Activated CD8-positive, alpha-beta T cell treated with anti-CD3 and anti-CD28 coated beads for 36 hours (primary cell): ENCODE results near the gene USP24. TPM values are rescaled to one million over a fixed set of nuclear protein-coding genes. Genes with fewer than 3 reads are reported as not detected.

Experiments
- ATAC-seq: fragments of 200-7000 bp; cut with Tn5 transposase; one replicate; pipeline ENCODE4 v1.10.0; 2021; ENCODE audit warnings: mild to moderate bottlenecking, moderate library complexity
- CTCF ChIA-PET: fragments of 350-600 bp; sonication (Branson Sonifier 250); formaldehyde crosslinking; loops from one replicate; lab custom pipeline; 2021; ENCODE audit warnings: antibody characterized with exemption; lab: Charles Lee
- POLR2A ChIA-PET: fragments of 350-600 bp; sonication (Branson Sonifier 250); formaldehyde crosslinking; loops from one replicate; lab custom pipeline; 2021; ENCODE audit warnings: antibody characterized with exemption; lab: Charles Lee
- DNase-seq: peaks from one replicate; pipeline ENCODE4 v3.0.0-alpha.2; 2020
- H3K27ac Mint-ChIP-seq: one replicate; pipeline ENCODE4 v1.8.0; 2021; ENCODE audit warnings: mild to moderate bottlenecking, mixed read lengths
- H3K27me3 Mint-ChIP-seq: one replicate; pipeline ENCODE4 v1.8.0; 2021; ENCODE audit warnings: mixed read lengths
- H3K36me3 Mint-ChIP-seq: one replicate; pipeline ENCODE4 v1.8.0; 2021; ENCODE audit warnings: low read depth, mixed read lengths
- H3K4me1 Mint-ChIP-seq: one replicate; pipeline ENCODE4 v1.8.0; 2021; ENCODE audit warnings: low read depth, mixed read lengths
- H3K4me3 Mint-ChIP-seq: one replicate; pipeline ENCODE4 v1.8.0; 2021; ENCODE audit warnings: mild to moderate bottlenecking, moderate library complexity, mixed read lengths
- H3K9me3 Mint-ChIP-seq: one replicate; pipeline ENCODE4 v1.8.0; 2021; ENCODE audit warnings: mixed read lengths
- intact Hi-C: fragments of 100-400 bp; cut with micrococcal nuclease; formaldehyde crosslinking; loops from one replicate; pipeline ENCODE4 v1.10.0; 2022
- total RNA-seq, 2 experiments: library from RNA; stranded (reverse); gene quantifications; one replicate each; pipeline ENCODE4 v1.2.3, GENCODE V29; 2021
- TF ChIP-seq, protein P1 (sequence below): fragments of 200-600 bp; IDR thresholded peaks from one replicate; pipeline ENCODE4 v1.8.0; 2022; ENCODE audit warnings: antibody characterized with exemption, mild to moderate bottlenecking

The USP24 gene
- total RNA-seq, 2 experiments from 2014 or later = 39.4 to 47.0 TPM

DNA sequence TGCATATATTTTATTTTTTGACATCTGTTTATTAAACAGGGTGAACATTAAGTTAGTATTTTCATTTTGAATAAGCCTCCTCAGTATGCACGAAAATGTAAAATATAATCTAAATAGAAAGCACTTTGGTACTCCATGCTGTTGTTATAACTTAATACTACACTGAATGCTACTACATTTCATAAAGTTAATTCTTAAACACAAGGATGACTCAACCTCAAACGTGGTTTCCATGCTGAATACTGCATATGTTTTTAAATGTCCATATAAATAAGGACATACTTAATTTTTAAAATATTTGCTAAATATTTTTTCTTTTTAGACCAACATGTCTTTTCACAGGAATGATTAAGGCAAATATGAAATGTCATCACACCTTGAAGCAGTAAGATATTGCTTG, 83.9 kb downstream of the USP24 start:
- DNase-seq = no peak
- Mint-ChIP-seq H3K4me3 (no peak overlapping the region), H3K36me3 (peaks cover 57% of the 10 kb centered on the region), H3K27me3 (no peaks in the 10 kb centered on the region), H3K4me1 (peaks cover 30% of the 10 kb centered on the region), H3K27ac (no peak overlapping the region), H3K9me3 (no peaks in the 10 kb centered on the region)
- no peak for ATAC-seq
- ChIA-PET POLR2A (interaction anchor here (0.8 kb wide), 1 partner anchor 915 kb away, joined by 3 read pairs; no protein-coding TSS in a partner anchor), CTCF (interaction anchor here (1.2 to 1.8 kb wide), 3 partner anchors 13 to 147 kb away, joined by 3 to 4 read pairs (median 4); no protein-coding TSS in a partner anchor)
- intact Hi-C loops = no loop called here
- TF ChIP-seq, protein P1, sequence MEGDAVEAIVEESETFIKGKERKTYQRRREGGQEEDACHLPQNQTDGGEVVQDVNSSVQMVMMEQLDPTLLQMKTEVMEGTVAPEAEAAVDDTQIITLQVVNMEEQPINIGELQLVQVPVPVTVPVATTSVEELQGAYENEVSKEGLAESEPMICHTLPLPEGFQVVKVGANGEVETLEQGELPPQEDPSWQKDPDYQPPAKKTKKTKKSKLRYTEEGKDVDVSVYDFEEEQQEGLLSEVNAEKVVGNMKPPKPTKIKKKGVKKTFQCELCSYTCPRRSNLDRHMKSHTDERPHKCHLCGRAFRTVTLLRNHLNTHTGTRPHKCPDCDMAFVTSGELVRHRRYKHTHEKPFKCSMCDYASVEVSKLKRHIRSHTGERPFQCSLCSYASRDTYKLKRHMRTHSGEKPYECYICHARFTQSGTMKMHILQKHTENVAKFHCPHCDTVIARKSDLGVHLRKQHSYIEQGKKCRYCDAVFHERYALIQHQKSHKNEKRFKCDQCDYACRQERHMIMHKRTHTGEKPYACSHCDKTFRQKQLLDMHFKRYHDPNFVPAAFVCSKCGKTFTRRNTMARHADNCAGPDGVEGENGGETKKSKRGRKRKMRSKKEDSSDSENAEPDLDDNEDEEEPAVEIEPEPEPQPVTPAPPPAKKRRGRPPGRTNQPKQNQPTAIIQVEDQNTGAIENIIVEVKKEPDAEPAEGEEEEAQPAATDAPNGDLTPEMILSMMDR = no peak

GRCh38 chr1:55129194-55129728, 85.9 kb downstream of the USP24 start:
- POLR2A ChIA-PET = no interaction called here
- no peak overlapping the region for H3K4me3 Mint-ChIP-seq
- ATAC-seq = no peak

DNA sequence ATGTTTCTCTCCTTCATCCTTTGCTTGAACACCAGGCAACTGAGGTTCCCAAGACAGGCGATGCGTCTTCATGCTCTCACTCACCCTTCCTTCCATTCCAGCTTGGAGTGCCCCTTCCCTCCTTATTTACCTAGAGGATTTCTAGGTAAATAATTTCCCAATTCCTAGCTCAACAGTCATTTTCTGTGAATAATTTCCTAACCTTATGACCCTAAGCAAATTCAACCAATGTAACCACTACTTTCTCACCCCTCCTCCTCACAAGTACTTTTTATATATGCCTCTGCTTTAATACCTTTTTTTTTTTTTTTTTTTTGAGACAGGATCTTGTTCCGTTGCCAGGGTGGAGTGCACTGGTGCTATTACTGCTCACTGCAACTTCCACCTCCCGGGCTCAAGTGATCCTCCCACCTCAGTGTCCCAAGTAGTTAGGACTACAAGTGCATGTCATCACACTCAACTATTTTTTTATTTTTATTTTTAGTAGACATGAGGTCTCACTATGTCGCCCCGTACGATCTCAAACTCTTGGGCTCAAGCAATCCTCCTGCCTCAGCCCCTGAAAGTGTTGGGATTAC, 86.7 kb downstream of the USP24 start:
- ATAC-seq = peak; percentile 29
- Mint-ChIP-seq H3K36me3 (peaks cover 59% of the 10 kb centered on the region), H3K4me1 (peaks cover 35% of the 10 kb centered on the region), H3K4me3 (peak overlapping the region; percentile 5), H3K9me3 (no peaks in the 10 kb centered on the region), H3K27ac (peak overlapping the region; percentile 85), H3K27me3 (no peaks in the 10 kb centered on the region)
- POLR2A ChIA-PET = no interaction called here
- TF ChIP-seq, protein P1 = no peak
- intact Hi-C loops = no loop called here
- CTCF ChIA-PET = interaction anchor here (0.8 to 1.6 kb wide), 5 partner anchors 8 to 149 kb away, joined by 3 to 8 read pairs (median 4); no protein-coding TSS in a partner anchor
- peak; percentile 12 for DNase-seq

More at GRCh38 chr1:55129194-55129728, 85.9 kb downstream of the USP24 start:
- H3K9me3 Mint-ChIP-seq = no peaks in the 10 kb centered on the region
- DNase-seq = no peak
- H3K27me3 Mint-ChIP-seq = no peaks in the 10 kb centered on the region
- intact Hi-C loops = no loop called here
- CTCF ChIA-PET = interaction anchor here (1.6 to 1.7 kb wide), 2 partner anchors 11 to 149 kb away, joined by 3 to 6 read pairs; no protein-coding TSS in a partner anchor
- TF ChIP-seq, protein P1 = no peak
- H3K27ac Mint-ChIP-seq = no peak overlapping the region
- H3K4me1 Mint-ChIP-seq = peaks cover 35% of the 10 kb centered on the region
- peaks cover 61% of the 10 kb centered on the region for H3K36me3 Mint-ChIP-seq

DNA sequence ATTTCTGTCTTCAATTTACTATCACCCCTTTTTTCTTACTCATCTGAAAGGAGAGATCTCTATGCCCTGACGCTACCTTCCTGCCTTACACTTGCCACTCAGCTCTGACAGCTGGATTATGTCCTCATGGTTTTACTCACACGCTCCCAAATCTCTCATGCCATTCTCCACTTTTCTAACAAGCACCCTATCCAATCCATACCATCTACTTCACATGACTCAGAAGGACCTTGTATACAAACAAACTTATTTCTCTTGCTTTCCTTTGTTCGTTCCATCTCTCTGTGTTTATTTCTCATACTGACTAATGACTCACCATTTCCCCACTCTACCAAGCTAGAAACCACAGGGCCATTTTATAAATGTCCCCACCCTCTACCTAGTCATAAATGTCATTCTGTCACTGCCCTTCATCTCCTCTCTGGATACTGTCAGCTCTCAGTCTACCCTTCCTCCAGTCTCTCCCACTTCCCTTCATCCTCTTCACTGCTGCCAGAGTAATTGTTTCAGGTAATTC, 87.3 kb downstream of the USP24 start:
- CTCF ChIA-PET = interaction anchor here (0.8 to 1.6 kb wide), 6 partner anchors 9 to 150 kb away, joined by 3 to 8 read pairs (median 4); no protein-coding TSS in a partner anchor
- DNase-seq (peak; percentile 56), ATAC-seq (peak; percentile 93)
- Mint-ChIP-seq H3K4me3 (peak overlapping the region; percentile 5), H3K36me3 (peaks cover 63% of the 10 kb centered on the region), H3K27me3 (no peaks in the 10 kb centered on the region), H3K4me1 (peaks cover 35% of the 10 kb centered on the region), H3K9me3 (no peaks in the 10 kb centered on the region), H3K27ac (peak overlapping the region; percentile 85)
- TF ChIP-seq, protein P1 = no peak
- intact Hi-C loops = no loop called here
- POLR2A ChIA-PET = no interaction called here

- intact Hi-C loops = no loop called here
- Mint-ChIP-seq H3K27ac (peak overlapping the region; percentile 70), H3K36me3 (peaks cover 71% of the 10 kb centered on the region), H3K27me3 (no peaks in the 10 kb centered on the region), H3K9me3 (no peaks in the 10 kb centered on the region), H3K4me1 (peaks cover 26% of the 10 kb centered on the region), H3K4me3 (no peak overlapping the region)
- ChIA-PET POLR2A (no interaction called here), CTCF (interaction anchor here (1.4 kb wide), 1 partner anchor 10 kb away, joined by 4 read pairs; no protein-coding TSS in a partner anchor)
- no peak for ATAC-seq
- no peak for DNase-seq
- TF ChIP-seq, protein P1 = no peak
These were observed 90.7 kb downstream of the USP24 start for GRCh38 chr1:55124470-55124869.
